IPS DF 4.7 (cell line): Measurements from ENCODE around the gene TNS2.

Source experiments
- DNase-seq: peaks from one replicate; pipeline ENCODE4 v3.0.0-alpha.2; 2013; ENCODE audit warnings: low spot score; ENCODE audit errors: extremely low read depth

Gene TNS2

GRCh38 chr12:53042607-53043454, 7.0 kb upstream of the TNS2 start:
- DNase-seq, result no peak

DNA sequence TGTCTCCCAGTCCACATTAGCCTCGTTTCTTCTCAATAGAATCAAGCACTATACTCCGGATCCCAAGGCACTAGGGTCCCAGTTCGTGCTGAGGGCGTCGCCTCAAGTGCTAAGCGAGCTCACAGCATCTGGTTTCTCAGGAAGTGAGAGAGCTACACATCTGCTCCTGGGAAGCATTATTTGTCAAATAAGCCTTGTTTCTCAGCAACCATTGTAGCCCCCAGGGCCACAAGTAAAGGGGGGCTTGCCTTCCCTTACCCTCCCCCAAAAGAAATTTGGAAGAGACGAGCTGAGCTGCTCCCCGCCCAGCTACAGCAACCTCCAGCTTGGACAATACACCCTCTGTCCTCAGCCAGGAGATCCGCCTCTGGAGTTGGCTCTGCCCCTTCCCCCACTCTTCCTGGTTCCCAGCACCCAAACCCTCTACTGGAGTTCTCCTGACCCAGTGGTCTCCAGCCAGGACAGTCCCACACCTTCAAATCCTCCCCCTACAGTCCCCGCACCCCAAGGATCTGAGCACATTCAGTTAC, 5.7 kb upstream of the TNS2 start:
- DNase-seq, result no peak

GRCh38 chr12:53044896-53045695, 4.8 kb upstream of the TNS2 start:
- DNase-seq, result no peak

DNA sequence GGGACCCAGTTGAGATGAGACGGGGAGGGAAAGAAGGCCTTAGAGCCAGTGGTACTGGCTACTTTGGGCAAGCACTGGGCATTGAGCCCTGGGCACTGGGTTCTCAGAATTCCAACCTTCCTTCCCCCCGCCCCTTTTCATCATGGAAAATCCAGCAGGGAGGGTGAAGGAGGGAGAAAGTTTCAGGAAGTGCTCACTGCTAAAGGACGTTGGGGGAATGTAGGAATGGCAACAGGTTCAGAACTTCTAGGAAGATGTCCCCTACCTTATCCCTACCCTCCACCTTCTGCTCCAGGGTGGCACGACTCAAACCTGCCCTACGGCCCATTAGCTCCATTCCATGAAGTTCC, 4.2 kb upstream of the TNS2 start:
- no peak for DNase-seq

DNA sequence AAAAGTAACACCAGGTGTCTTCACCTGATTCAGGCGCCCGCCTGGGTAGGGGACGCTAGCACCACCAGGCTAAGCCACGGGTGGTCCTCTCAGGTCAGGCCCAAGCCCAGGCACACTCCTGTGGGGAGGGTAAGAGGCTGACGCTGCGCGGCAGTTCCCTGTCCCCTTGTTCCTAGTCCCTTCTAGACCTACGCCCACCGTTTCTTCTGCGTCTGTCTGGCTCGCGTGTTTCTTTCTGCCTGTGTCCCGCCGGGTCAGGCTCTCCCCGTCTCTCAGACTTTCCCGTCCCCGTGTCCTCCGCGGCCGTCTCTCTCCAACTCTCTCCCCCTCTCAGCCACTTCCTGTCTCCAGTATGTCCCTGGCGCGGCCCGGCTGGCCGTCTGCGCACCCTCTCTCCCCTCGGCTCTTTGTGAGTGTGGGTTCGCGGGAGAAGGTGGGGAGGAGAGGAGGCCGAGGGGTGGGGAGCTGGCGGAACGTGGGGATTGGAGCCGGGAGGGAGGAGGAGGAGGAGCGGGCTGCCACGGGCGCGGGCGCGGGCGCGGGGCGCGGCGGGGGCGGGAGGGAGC, 3.1 kb upstream of the TNS2 start:
- no peak for DNase-seq

DNA sequence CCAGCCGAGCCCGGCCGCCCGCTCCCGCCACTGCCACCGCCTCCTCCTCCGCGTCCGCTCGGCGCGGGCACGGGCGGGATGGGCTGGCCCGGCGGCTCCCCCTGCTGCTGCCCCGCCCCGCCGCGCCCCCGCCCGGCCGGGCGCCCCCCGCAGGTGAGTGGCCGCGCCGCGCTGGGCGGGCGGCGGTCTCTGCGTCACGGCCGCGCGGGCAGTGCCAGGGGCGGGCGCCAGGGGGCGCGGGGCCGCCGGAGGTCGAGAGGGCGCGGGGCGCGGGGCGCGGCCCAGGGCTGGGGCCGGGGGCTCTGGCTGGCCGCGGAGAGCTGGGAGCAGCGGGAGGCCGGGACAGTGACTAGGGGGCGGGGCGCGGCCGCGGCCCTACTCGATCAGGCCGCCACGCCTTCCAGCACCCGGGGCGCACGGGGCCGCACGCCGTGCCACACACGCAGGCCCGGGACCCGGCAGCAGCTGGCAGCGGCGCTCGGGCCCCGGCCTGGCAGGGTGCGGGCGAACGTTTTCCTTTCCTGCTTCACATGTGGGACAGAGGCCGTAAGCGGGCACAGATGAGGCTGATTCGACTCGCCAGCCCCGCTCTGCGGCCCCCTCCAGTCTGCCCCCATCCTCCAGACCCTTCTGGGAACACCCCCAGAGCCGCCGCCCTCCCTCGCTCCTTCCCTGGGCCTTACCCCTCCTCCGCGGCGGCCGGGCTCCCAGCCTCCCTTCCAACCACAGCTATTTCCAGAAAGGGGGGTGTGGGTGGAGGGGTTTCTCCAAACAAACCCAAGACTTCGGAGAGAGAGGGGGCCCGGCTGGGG, 2.4 kb upstream of the TNS2 start:
- no peak for DNase-seq

- no peak for DNase-seq
These were observed 1.7 kb upstream of the TNS2 start for GRCh38 chr12:53048033-53048779.

DNA sequence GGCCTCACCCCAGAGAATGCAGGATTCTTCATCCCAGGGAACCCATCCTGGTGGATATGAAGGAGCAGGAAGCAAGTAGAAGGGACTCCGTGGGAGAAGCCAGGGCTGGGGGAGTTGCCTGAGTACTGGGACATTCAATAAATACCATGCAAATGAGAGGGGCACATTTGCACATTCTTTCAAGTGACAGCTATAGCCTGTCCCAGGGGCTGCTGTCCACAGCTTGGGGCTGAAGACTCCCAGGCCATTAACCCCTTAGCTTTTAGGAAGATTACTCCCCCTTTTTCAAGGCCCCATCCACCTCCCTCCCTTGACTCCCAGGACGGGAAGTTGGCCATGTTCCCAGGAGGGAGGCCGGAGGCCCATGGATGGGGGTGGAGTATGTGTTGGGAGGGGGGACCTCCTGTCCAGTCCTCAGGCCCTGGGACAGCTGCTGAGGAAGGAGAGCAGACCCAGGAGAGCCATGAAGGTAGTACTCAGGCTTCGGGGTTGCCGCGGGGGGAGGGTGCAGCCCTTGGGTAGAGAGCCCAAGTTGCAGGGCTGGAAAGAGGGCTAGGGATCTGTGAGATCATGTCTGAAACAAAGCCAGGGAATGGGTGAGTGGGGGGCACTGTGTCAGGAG, 974 bp upstream of the TNS2 start:
- DNase-seq, result no peak

DNA sequence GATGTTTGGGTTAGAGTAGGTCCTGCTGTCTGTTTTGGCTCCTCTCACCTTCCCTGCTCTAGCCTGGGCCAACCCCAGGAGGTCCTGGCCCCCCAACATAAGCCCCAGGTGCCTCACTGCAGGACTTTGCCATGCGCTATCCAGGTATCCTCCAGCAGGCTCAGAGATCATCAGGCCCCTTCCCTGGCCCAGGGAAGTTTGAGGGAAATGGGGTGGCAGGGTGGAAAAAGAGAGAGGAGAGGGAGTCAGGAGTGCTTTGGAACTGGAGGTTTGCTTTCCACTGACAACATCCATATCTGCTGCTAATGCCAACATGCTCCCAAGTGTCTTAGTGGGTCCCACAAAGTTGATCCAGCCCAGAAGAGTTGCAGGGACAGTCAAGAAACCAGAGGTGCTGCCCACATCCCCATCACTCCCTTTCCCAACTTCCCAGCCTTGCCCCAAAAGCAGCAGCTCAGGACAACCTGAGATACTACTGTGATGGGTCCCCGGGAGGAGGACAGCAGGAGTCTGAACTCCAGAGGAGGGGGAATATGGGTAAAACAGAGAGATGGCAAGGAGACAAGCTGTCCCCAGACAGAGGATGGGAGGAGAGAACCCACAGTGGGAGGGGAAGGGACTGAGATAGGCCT, 677 bp downstream of the TNS2 start:
- no peak for DNase-seq

DNA sequence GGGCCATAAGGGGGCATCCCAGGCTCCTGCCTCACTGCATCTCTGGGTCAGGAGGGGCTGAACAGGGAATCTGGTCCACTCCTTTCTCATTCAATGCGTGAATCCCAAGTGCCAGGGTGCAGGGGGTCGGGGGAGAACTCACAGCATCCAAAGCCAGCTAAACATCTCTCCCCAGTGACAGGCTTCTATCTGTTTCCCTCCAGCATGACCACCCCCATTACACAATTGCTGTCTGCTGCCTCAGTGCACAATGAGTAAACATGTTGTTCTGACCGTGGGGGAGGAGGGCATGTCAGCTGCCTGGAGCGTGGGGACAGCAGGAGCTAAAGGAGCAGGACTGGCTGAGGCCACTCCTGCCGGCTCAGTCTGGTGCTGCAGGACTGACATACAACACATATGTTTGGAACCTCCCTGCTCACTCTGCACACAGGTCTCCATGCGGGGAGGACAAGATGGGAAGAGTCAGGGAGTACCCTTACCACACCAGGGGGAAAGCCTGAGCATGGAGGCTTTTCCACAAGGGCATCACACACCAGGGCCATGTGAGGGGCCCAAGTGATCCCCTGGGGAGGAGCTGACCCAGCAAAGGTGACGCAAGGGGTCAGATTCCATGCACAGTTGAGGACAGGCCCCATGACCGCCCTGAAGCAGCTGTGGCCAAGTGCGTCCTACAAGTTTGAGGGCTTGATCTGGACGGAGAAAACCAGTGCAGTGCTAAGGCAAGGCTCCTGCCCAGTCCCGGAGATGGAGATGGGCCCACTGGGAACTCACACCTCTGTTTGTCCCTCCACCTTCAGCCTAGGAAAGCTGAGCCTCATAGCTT, 1.4 kb downstream of the TNS2 start:
- DNase-seq, result no peak

- no peak for DNase-seq
These were observed 2.1 kb downstream of the TNS2 start for GRCh38 chr12:53051881-53052412.

DNA sequence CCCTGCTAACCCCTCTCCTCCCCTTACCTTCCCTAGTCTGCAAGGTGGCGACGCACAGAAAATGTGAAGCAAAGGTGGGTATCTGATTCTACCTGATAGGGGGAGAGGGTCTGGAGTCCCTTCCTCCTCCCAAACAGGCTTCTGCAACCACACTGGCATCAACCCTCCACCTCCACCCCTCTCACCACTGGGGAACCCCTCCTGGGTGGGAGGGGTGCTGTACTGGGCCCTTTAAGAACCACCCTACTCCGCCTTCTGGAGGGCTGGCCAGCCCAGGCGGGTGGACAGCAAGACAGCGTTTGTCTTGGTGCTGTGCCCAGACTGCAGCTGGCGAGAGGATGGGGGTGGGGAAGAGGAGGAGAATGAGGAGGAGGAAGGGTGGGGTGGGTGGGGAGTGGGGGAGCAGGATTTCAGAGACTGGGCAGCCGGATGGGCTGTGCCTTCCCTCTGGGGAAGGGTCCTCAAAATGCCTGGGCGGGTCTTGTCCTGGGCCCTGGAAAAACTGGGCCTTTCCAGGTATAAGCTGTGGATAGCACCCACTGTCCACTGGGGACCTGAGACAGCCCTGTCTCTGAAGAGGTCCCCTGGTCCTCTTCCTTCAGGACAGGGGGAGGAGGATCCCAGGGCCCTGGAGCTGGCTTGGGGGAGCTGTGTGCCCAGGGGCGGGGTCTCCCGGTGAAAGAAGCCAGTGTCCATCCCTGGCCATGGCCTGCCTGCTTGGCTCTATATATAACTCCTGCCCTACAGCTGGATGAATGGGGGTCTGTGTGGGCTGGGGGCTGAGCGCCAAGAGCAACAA, 2.8 kb downstream of the TNS2 start:
- no peak for DNase-seq

GRCh38 chr12:53053218-53054111, 3.6 kb downstream of the TNS2 start:
- no peak for DNase-seq

DNA sequence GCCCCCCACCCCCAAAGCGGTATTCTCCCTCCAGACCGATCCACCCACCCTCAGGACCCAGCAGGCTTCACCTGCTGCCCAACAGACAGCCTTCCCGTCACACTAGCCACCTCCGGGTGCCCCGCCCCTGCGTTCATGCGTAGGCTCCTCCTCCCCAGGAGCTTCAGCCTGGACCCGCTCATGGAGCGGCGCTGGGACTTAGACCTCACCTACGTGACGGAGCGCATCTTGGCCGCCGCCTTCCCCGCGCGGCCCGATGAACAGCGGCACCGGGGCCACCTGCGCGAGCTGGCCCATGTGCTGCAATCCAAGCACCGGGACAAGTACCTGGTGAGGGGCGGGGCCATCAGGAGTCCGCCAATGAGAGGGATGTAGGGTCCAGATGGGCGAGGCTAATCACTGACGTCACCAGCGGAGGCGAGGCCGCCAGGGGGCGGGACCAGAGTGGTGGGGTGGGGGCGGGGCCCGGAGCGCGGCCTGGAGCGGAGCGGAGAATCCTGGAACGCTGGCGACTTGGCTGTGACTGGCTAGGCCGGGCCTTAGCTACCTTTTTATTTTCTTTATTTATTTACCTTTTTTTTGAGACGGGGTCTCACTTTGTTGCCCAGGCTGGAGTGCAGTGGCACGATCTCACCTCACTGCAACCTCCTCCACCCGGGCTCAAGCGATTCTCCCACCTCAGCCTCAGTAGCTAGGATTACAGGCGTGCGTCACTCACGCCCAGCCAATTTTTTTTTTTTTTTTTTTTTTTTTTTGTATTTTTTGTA, 4.4 kb downstream of the TNS2 start:
- no peak for DNase-seq

DNA sequence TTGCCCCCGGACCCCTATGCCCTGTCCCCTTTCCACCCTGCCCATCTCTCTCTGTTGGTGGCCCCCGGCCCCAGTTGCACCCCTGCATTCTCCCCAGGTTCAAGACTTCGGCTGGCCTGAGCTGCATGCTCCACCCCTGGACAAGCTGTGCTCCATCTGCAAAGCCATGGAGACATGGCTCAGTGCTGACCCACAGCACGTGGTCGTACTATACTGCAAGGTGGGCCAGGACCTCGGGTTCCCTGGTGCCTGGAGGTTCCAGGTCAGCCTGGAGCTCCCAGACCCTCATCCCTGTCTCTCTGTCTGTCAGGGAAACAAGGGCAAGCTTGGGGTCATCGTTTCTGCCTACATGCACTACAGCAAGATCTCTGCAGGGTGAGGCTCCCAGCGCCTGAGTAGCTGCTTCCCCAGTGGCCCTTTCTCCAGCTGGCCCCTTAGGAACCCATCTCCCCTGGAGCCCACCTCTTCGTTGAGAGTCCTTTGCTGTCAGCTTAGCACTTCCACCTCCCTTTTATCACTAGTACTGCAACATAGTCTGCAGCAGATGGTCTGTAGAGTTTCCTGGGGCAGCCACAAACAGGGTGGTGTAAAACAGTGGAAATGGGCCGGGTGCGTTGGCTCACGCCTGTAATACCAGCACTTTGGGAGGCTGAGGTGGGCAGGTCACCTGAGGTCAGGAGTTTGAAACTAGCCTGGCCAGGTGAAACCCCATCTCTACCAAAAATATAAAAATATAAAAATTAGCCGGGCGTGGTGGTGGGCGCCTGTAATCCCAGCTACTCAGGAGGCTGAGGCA, 5.8 kb downstream of the TNS2 start:
- no peak for DNase-seq
